ENCODE measurements around the gene ACE2.

The ACE2 gene

GRCh38 chrX:15512401-15512965 is 88.3 kb downstream of the ACE2 start:
- no peak for DNase-seq
- TF ChIP-seq GATA1 (IDR thresholded peaks at IDR 0.05; ENCODE audit: low read depth, low read length) (no peak), POLR2A (IDR thresholded peaks at IDR 0.05; ENCODE audit: low read length) (no peak)

GRCh38 chrX:15511563-15511962 is 89.2 kb downstream of the ACE2 start:
- DNase-seq, result no peak
- TF ChIP-seq GATA1 (IDR thresholded peaks at IDR 0.05; ENCODE audit: low read depth, low read length), result no peak
- TF ChIP-seq POLR2A (IDR thresholded peaks at IDR 0.05; ENCODE audit: low read length), result no peak
